Fibroblast of gingiva (primary cell): ENCODE data around the gene AFF3.
A peak's percentile ranks its signal among the peaks of the same experiment; 100 is the strongest.
"Not testable (repeated sequence)": the region's sequence is repeated elsewhere in the genome, so short reads cannot be mapped to it uniquely, and the experiment has no call there.

ENCODE experiments used
- DNase-seq: peaks from one replicate; pipeline ENCODE4 v3.0.0-alpha.2; 2011; ENCODE audit warnings: low read depth

The AFF3 gene, protein sequence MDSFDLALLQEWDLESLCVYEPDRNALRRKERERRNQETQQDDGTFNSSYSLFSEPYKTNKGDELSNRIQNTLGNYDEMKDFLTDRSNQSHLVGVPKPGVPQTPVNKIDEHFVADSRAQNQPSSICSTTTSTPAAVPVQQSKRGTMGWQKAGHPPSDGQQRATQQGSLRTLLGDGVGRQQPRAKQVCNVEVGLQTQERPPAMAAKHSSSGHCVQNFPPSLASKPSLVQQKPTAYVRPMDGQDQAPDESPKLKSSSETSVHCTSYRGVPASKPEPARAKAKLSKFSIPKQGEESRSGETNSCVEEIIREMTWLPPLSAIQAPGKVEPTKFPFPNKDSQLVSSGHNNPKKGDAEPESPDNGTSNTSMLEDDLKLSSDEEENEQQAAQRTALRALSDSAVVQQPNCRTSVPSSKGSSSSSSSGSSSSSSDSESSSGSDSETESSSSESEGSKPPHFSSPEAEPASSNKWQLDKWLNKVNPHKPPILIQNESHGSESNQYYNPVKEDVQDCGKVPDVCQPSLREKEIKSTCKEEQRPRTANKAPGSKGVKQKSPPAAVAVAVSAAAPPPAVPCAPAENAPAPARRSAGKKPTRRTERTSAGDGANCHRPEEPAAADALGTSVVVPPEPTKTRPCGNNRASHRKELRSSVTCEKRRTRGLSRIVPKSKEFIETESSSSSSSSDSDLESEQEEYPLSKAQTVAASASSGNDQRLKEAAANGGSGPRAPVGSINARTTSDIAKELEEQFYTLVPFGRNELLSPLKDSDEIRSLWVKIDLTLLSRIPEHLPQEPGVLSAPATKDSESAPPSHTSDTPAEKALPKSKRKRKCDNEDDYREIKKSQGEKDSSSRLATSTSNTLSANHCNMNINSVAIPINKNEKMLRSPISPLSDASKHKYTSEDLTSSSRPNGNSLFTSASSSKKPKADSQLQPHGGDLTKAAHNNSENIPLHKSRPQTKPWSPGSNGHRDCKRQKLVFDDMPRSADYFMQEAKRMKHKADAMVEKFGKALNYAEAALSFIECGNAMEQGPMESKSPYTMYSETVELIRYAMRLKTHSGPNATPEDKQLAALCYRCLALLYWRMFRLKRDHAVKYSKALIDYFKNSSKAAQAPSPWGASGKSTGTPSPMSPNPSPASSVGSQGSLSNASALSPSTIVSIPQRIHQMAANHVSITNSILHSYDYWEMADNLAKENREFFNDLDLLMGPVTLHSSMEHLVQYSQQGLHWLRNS (N-terminal part only)

DNA sequence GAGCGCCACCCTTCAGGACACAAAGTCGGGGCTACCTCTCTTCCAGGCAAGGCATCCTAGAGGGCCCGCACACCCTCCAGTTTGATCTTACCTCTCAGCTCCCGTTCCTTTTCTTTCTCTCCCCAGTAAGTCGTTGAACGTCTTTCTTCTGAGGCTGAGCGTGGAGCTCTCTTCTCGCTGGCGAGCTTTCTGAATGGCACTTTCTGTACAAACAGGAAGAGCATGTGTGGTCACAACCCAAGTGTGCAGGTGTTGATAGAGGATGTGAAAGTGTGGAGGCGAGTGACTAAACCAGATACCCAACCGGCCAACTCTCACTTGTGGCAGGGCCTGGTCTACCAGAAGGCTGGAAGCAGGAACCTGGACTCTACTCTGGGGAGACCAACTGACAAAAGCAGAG, at the start of gene AFF3:
AFF3 (minus strand) TSS at position 198 of the 400 bp plus-strand sequence. CDS start 38,136 bp downstream, outside the sequence.
- DNase-seq = no peak

DNA sequence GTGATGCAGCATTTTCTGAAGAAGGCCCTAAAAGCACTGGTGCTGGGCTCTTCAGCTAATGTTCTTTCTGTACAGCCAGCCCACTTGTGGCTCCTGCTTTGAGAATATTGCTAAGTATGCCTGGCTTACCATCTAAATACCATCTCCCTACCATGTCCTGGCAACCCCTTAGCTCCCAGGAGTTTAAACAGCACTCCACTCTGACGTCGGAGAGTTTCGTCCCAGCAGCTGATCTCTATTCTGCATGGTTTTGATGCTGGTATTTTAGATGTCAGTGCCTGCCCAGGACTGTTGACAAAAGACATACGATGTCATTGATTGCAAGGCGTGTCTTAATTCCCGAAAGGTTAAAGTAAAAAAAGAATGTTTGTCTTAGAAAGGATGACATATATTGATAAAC, 47.0 kb upstream of the AFF3 start:
- DNase-seq = no peak

DNA sequence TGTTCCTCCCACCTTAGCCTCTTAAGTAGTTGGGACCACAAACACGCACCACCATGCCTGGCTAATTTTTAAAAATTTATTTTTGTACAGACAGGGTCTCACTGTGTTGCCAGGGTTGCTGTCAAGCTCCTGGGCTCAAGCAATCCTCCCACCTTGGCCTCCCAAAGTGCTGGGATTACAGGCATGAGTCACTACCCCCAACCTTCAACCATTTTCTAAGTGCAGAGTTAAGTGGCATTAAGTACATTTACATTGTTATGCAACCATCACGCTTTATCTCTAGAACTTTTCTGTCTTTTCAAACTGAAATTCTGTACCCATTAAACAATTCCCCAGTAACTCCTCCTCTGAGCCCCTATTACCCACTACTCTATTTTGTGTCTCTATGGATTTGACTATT, 45.9 kb upstream of the AFF3 start:
- no peak for DNase-seq

DNA sequence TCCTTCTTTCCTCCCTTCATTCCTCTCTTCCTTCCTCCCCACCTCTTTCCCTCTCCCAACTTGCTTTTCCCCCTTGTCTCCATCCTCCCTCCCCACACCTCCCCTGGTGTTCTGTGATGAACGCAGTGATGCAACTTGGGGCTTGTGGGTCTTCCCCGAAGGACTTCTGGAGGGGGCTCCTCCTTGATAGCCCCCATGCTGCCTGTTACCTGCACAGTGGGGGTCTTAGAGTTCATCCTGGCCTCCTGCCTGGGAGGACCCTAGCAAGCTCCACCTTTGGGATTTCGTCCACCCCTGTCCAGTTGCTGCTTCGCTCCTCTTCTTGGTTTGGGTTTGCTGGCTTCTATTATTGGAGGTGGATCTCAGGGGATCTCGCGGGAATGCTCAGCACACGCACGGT, 43.7 kb upstream of the AFF3 start:
- no peak for DNase-seq

DNA sequence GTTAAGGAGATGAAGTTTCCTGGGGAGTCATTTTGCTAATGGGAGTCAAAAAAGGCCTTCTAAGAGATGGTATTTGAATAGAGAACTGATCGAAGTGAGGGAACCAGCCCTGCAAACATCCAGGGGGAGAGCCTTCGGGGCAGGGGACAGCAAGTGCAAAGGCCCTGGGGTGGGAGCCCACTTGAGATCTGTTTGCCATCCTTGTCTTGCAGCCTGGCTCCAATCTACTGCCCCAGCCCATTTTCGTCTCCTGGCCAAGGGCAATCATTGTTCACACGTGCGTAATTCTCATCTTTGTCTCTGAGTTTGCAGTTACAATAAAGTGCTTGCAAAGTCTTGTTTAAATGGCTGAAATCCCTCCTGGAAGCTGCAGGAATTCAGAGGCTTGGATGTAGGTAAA, 43.1 kb upstream of the AFF3 start:
- DNase-seq = no peak

DNA sequence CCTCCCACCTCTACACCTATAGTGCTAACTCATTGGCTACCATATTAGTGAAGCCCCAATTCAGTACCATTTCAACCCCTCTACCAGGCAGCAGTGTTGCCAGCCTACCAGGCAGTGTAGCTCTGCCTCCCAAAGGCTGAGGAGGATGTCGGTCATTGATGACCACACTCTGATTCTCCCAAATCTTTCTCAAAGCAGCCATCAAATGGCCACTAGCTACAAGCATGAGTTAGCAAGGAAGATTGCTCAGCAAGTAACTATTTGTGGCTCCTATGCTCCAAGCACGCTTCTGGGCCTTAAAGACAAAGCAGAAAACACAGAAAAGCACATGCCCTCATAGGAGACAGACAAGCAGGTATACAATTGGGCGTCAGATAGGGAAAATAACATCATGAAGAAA, 42.7 kb upstream of the AFF3 start:
- no peak for DNase-seq

DNA sequence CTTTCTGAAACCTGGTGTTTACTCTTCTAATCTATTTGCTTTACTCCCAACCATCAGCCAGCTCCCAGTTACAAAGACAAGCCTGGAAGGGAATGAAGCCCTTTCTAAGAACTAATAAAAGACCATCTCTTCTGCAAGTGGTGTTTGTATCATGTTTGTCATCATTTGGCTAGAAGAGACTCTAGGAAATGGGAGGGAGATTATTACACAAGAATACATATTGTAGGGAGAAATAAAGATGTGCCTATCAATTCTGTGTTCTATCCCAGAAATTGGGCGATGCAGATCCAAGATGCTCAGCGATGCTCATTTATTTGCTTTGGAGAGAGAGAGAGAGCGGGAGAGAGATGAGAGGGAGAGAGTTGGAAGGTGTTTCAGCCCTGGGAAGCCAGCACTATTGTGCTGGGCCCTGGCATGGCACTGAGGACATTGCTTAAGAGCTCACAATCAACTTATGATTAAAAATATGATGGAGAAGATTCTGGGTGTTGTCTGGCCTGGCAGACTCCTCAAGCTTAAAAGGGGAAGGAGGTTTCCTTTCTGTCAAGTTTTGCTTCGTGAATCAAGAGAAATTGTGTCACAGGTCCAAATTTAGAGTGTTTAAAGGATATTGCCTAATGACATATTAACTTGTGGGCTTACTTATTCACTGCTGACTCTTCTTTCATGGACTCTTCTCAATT, 41.8 kb upstream of the AFF3 start:
- no peak for DNase-seq

DNA sequence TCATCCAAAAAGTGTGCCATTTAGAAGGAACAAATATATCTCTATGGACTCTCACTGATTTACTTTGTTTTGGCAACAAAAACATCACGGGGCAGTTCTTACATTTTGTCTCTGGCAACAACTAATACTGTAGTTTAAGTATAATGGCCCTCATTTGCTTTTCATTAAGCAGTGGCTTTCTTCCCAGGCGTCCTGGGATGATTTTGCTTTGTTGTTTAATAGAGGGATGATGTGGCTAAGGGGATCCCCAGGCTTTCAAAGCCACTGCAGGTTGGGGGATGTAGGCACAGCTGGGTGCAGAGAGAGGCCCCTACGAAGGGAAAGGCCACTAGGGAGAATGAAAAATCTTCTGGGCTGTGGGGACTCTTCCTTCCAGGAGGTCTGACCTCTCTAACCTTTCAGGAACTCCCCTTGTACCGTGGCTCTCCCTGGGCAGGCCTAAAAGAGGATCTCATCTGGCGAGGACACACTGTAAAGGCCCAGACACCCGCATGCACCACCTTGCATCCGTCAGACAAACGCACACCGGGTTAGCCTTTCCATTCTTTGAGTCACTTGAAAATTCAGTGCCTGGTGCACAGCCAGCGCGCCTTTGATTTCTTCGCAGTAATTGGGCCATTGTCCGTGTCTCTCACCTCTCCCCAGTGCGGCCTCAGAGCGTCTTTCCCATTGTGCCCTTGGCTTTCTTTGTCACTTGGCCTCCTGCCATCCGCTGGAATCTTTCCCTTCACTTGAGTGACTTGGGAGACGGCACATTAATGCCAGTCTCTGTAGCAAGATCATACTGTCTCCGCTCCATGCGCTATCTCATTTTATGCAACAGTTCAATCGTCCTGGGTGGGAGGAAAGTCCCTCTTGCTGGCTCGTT, 40.3 kb upstream of the AFF3 start:
- peak; percentile 47 for DNase-seq

DNA sequence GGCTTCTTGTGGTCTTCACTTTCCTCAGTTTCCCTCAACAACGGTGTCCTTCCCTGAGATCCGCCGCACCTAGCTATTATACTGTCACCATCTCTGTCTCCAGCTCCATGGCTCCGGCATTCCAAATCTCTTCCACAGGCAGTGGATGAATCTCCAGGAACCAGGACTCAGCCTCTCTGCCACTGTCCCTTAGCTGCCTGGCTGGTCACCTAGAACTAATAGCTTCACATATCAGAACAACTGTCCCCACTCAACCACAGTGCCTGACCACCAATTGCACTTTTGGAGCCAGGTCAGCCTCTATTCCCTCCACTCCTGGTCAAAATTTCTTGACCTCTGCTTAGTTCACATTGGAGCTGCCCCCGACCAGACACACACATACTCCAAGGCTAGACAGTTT, 38.1 kb upstream of the AFF3 start:
- DNase-seq = no peak

DNA sequence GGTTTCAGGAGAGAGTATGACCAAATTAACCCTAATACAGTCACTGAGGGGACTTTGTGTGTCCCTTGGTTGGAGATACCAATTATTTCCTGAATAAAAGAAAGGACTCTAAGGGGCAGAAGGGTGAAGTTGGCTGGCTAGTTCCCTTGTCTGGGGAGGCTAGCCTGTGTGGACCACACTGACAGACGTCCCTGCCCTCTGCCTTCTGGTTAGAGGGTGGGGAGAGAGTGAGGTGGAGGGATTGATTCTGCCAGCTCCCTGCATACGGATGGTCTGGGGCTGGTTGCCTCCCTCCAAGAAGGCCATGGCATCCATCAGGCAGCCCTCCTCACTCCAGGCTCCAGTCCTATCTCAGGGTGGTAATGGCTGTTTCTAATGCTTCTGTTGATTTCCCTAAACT, 37.4 kb upstream of the AFF3 start:
- no peak for DNase-seq

DNA sequence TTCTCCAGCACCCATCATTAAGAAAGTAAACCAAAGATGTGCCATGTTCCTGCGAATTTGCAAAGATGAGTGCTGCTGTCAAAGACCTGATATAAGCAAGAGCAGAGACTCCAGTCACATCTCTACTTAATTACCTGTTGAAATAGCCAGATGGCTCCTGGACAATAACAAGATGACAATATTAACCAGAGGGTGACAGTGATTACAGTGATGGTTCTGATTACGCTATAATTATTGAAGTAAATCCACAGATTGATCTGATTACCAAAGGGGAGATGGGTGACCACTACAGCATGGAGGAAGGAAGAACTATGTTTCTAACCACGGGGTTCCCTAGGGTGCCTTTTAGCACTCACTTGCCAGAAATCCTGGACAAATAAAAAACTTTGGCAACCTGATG, 36.5 kb upstream of the AFF3 start:
- no peak for DNase-seq

DNA sequence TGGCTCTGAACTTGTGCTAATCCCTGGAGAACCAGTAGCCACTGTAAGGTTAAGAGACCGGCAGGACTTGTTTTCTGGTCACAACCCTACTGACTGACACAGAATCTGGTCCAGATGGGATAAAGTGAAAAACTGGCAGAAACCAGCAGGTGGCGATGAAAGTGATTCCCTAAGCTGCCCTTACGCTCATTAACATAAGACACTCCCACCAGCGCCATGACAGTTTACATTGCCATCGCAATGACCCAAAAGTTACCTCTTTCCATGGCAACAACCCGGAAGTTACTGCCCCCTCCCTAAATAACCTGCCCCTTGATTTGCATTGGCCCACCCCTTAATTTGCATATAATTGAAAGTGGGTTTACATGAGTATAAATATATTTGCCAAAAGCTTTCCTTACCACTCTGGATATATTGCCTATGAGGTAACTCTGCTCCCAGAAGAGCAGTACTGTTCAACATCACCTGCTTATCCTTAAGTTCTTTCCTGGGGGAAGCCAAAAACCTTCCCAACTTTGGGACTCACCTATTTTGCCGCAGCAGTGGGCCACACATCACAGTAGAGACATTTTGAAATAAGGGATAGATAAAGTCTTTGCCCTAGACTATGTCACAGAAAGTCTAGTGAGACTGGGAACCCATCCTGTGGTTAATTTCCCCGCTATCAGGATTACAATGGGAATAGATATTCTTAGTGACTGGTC, 35.8 kb upstream of the AFF3 start:
- no peak for DNase-seq

DNA sequence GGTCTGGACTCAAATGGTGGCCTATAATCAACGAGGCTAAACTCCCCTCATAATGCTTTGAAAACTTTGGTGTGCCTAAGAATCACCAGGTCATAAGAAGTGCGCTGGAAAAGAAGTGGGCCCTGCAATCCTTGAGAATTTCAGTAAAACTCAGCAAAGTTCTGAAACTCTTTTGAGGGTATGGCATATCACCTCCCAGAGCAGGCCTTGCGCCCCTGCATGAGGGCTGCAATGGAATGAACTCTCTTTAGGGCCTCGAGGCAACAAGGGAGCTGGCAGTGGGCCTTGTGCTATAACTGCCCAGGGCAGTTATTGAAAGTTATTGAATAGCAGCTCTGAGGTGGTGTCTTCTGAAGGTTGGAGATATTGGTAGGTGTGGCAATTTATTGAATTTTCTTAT, 34.5 kb upstream of the AFF3 start:
- no peak for DNase-seq

DNA sequence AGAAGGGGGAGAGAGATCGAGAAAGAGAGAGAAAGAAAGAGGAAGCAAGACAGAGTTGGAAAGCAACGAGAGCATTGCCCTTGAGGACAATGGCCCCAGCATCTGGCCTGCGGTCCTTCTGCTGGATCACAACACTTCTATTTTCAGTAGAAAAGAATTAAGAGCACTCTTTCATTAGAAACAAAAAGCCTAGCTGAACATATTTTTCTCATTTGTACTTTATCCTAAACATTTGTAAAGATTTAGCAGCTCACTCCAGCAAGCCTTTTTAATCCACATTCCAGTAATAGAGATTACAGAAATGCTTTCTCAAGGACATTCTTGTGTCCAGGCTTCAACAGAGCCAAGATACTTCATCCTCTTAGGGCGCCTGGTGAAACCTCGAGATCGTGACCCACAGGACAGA, 31.6 kb upstream of the AFF3 start:
- DNase-seq = no peak

DNA sequence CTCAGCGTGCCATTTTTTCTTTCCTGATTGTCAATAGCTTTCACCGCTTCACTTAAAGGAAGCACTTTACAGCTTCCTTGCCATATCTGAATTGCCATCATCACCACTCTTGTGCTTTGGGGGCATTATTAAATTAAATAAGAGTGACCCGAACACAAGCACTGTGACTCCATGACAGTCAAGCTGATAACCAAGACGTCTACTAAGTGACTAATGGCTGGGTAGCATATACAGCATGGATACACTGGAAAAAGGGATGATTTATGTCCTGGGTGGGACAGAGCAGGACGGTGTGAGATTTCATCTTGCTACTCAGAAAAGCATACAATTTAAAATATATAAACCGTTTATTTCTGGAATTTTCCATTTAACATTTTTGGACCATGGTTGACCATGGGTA, 24.3 kb upstream of the AFF3 start:
- DNase-seq = no peak

DNA sequence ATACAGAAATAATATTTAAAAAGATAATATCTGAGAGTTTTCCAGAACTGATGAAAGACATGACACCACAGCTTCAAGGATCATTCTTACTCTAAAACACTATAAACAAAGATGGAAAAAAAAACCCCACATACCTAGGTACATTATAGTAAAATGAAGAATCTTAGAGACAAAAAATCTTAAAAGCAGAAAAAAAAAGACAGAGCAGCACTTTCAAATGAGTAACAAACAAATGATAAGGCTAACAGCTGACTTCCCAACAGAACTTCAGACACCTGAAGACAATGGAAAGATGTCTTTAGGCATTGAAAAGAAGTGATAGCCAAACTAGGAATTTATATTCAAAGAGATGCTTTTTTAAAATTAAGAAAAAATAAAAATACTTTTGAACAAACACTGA, 21.2 kb upstream of the AFF3 start:
- DNase-seq = no peak

DNA sequence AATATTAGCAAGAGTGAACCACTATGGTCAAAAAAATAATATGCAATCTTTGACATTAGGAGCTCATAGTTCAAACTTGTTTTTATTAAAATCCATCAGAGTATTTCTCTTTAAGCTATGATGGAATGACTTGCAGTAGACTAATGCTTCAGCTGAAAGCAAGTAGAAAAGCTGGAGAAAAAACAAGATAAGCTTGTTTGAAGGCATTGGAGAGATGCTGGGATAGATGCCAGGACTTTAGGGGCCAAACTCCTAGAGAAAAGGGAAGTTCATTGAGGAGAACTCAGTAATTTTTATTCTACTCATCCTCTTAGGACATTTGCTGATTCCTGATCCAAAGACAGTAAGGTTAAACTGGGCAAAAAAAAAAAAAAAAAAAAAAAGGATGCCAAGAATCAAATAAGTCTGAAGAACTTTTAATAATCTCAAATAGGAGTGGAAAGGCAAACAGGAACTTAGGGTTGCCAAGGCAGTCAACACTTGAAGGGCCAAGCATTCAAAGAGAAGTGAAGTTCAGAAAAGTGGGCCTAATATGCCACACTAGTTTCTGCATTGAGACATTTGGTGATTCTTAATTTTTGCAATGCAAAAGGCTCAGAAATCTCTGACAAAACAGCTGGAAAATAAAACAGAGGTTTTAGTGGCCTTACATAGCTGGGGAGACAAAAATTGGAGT, 19.7 kb upstream of the AFF3 start:
- no peak for DNase-seq

DNA sequence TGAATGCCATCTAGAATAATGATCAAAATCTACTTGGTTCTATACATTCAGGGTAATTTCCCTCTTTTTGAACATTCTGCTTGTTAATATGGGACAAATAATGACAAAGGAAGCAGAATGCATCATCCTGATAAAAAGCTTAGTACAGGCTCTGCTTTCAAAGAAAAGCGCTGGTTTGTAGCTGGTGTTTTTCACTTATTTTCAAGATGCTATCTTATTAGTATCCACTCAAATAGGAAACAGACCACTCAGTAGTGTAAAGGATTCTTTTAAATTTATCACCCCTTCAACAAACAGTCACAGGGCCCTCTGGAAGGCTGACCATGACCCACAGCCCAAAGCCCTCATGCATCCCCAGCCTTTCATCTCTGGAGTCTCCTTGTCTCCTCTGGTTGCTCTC, 18.0 kb upstream of the AFF3 start:
- no peak for DNase-seq

DNA sequence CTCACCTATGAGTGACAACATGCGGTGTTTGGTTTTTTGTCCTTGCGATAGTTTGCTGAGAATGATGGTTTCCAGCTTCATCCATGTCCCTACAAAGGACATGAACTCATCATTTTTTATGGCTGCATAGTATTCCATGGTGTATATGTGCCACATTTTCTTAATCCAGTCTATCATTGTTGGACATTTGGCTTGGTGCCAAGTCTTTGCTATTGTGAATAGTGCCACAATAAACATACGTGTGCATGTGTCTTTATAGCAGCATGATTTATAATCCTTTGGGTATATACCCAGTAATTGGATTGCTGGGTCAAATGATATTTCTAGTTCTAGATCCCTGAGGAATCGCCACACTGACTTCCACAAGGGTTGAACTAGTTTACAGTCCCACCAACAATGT, 9.4 kb upstream of the AFF3 start:
- DNase-seq = not testable (repeated sequence)

DNA sequence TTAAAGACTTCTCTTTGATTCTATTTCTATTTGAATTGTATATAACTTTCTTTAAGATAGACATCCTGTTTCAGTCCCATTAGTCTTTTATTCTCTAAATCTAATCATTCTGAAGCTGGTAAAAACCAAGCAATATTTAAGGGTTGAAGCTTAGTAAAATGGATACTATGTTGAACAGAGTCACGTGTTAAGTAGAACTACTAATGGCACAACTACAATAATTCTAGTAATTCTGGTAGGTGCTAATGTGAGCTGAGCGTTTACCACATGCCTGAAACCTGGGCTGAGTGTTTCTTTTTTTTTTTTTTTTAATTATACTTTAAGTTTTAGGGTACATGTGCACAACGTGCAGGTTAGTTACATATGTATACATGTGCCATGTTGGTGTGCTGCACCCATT, 8.9 kb upstream of the AFF3 start:
- no peak for DNase-seq
